ENCODE results near the gene TMTC2.

Gene TMTC2

DNA sequence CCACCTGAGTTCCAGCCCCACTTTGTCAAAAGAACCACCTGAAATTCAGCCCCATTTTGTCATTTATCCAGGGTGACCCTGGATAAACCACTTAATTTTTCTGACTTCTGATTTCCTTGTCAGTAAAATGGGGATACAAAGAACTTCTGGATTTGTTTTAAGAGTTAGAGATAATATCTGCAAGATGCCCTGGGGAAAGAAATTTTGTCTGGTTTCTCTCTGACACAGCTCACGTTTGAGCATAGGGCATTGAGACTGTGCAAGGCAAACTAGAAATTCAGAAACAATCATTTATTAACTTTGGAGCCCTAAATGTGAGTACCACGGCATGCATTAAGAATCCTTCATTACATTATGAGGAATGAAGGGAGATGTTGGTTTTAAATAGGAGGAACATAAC is 37.2 kb downstream of the TMTC2 start:
- TF ChIP-seq, protein P1, sequence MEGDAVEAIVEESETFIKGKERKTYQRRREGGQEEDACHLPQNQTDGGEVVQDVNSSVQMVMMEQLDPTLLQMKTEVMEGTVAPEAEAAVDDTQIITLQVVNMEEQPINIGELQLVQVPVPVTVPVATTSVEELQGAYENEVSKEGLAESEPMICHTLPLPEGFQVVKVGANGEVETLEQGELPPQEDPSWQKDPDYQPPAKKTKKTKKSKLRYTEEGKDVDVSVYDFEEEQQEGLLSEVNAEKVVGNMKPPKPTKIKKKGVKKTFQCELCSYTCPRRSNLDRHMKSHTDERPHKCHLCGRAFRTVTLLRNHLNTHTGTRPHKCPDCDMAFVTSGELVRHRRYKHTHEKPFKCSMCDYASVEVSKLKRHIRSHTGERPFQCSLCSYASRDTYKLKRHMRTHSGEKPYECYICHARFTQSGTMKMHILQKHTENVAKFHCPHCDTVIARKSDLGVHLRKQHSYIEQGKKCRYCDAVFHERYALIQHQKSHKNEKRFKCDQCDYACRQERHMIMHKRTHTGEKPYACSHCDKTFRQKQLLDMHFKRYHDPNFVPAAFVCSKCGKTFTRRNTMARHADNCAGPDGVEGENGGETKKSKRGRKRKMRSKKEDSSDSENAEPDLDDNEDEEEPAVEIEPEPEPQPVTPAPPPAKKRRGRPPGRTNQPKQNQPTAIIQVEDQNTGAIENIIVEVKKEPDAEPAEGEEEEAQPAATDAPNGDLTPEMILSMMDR (conservative IDR thresholded peaks at IDR 0.05; ENCODE audit: low read length), result no peak
- no peak overlapping the region for H3K4me3 ChIP-seq (ENCODE audit: low read length)
- no peak for DNase-seq (ENCODE audit: low read depth)

DNA sequence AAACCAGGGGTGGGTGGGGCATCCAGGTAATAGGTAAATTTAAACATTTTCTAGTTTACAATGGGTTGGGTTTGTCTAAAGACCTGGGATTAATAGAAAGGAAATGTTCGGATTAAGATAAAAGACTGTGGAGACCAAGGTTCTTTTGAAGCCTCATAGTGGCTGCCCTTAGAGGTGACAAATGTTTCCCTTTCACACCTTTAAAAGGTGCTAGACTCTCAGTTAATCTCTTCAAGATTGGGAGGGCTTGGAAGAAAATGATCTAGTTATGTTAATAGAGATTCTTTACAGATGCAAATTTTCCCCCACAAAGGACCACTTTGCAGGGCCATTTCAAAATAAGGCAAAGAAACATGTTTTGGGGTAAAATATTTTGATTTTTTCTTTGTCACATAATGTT is 39.0 kb downstream of the TMTC2 start:
- TF ChIP-seq, protein P1 (conservative IDR thresholded peaks at IDR 0.05; ENCODE audit: low read length), result no peak
- no peak for DNase-seq (ENCODE audit: low read depth)
- no peak overlapping the region for H3K4me3 ChIP-seq (ENCODE audit: low read length)

DNA sequence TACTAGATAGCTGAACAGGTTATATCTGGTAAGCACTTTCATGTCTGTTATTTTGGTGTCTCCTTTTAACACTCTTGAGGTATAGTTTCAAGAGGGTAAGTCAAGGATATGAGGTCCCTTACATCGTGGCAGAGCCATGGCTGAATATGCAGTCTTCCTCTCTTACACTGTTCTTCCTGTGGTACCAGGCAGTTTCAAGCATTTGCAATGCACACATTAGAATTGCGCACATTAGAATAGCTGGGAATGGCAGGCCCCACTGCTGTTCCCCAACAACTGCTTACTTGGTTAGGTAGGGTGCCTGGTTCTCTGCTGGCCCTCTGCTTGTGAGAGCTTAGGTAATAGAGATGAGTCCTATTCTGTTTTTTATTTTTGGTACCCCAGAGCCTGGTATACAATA is 41.2 kb downstream of the TMTC2 start:
- H3K4me3 ChIP-seq (ENCODE audit: low read length), result no peak overlapping the region
- TF ChIP-seq, protein P1 (conservative IDR thresholded peaks at IDR 0.05; ENCODE audit: low read length), result no peak
- no peak for DNase-seq (ENCODE audit: low read depth)

DNA sequence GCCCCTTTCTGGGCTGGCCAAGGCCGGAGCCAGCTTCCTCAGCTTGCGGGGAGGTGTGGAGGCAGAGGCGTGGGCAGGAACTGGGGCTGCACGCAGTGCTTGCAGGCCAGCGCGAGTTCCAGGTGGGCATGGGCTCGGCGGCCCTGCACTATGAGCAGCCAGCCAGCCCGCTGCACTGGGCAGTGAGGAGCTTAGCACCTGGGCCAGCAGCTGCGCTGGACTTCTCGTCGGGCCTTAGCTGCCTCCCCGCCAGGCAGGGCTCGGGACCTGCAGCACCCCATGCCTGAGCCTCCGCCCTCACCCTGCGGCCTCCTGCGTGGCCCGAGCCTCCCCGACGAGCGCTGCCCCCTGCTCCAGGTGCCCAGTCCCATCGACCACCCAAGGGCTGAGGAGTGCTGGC is 42.0 kb downstream of the TMTC2 start:
- TF ChIP-seq, protein P1 (conservative IDR thresholded peaks at IDR 0.05; ENCODE audit: low read length), result no peak
- no peak overlapping the region for H3K4me3 ChIP-seq (ENCODE audit: low read length)
- DNase-seq (ENCODE audit: low read depth), result no peak

DNA sequence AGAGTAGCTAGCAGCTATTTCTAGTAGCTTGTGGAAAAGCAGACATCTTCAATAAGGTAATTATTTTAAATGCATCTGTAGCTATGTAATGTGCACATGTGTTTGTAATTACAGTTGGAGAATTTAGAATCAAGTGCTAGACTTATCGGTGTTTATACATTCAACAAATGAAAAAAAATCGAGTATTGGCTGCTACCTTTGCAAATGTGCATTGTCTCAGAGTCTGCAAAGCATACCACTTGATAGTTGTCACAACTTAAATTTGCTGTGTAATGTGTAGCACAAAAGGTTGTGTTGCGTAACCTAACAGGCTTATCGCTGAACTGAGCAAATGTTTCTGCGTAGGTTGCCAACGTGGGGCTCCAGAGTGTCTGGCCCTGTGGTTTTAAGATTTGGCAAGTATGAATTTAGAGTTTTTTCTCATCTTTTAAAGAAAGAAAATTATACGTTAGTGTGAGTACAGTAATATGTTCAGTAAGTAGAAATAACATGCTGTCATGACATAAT is 44.3 kb downstream of the TMTC2 start:
- TF ChIP-seq, protein P1 (conservative IDR thresholded peaks at IDR 0.05; ENCODE audit: low read length), result no peak
- DNase-seq (ENCODE audit: low read depth), result no peak
- no peak overlapping the region for H3K4me3 ChIP-seq (ENCODE audit: low read length)

DNA sequence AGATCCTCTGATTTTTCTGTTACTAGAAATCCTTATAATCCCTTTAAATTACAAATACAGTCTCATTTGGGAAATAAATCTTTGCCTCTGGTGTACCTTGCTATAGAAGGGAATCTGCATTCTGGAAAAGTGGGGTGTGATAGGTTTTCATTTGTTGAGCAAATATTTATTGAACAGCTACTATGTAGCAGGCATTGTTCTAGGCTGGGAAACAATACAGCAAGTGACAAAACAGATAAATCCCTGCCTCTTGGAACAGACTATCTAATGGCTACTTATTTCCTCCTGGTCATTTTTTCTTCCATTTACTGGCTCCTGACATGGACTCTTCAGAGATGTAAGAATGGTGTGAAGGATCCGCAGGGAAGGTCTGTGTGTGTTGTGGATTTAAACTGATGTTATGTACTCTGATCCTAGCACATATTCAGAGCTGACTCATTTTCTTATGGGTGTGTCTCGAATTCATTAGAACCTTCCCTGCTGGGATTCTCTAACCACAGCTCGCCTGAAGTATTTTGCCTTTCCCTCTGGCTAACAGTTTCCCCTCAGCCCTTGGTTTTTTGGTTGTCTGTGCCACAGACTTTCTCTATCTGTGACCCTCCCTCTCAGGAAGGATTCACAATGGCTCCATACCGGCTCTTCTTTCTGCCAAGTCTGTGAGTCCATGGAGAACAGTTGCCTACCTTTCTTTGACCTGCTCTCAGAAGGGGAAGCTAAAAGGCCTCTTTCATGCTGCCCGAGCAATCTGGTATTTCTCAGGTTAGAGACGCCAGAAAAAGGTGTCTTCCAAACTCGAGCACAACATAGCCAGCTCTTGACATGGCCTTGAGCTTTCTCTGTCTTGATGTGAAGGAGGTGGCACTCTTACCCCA is 53.7 kb downstream of the TMTC2 start:
- H3K4me3 ChIP-seq (ENCODE audit: low read length), result no peak overlapping the region
- peak; percentile 55 for DNase-seq (ENCODE audit: low read depth)
- TF ChIP-seq, protein P1 (conservative IDR thresholded peaks at IDR 0.05; ENCODE audit: low read length), result no peak
